Ishikawa (cell line): ENCODE measurements around the gene GFI1.

Source experiments
- CEBPB ChIP-seq: IDR thresholded peaks from 2 replicates; pipeline ENCODE4 v1.6.1; 2012
- CREB1 ChIP-seq: IDR thresholded peaks from 2 replicates; pipeline ENCODE4 v1.6.1; 2012; ENCODE audit warnings: low read depth
- EGR1 ChIP-seq: IDR thresholded peaks from 2 replicates; pipeline ENCODE4 v1.6.1; 2012
- EP300 ChIP-seq: IDR thresholded peaks from 2 replicates; pipeline ENCODE4 v1.6.1; 2012; ENCODE audit warnings: borderline replicate concordance
- RAD21 ChIP-seq: IDR thresholded peaks from 2 replicates; pipeline ENCODE4 v1.6.1; 2012; ENCODE audit warnings: low read depth
- TAF1 ChIP-seq: IDR thresholded peaks from 2 replicates; pipeline ENCODE4 v1.6.1; 2012; ENCODE audit warnings: low read depth, mild to moderate bottlenecking
- TCF12 ChIP-seq: IDR thresholded peaks from 2 replicates; pipeline ENCODE4 v1.6.1; 2012; ENCODE audit warnings: low read depth
- TEAD4 ChIP-seq: IDR thresholded peaks from 2 replicates; pipeline ENCODE4 v1.6.1; 2012
- TF ChIP-seq, protein P1 (sequence below): IDR thresholded peaks from 2 replicates; pipeline ENCODE4 v1.6.1; 2012; ENCODE audit warnings: low read depth, mild to moderate bottlenecking
- TF ChIP-seq, protein P2 (sequence below): IDR thresholded peaks from 2 replicates; pipeline ENCODE4 v1.6.1; 2012

DNA sequence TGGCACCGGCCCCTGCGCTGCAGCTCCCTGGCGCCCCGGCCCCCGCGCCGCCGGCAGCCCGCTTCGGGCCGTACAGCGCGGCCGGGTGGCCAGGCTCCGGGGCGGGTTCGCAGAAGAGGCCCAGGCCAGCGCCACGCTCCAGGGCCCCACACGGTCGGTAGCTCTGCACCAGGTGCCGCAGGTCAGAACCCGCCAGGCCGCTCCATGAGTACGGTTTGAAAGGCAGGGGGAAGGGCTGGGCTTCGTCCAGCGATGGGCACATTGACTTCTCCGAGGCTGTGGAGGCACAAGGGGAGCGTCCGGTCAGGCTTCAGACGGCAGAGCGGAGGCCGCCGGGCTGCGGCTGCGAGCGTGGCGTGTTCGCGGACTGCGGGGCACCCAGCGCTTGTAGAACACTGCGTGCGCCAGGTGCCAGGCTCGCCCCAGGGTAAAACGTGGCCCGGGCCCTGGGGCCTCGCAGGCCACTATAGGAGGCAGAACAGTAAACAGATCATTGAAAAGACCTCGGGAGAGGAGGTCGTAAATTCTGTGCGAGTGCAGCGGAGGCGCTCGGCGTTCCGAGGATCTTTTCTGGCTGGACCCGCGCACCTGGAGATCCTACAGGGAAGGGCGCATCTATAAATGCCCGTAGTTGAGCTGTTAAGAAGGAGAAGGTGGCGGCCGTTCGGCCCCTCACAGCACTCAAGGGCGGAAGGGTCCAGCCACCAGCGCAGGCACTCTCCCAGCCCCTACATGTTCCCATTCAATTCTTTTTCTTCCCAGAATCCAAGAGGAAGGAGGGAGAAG is 5.7 kb downstream of the GFI1 start:
- TF ChIP-seq CEBPB (no peak), EGR1 (no peak), TCF12 (no peak), CREB1 (no peak), RAD21 (no peak), EP300 (no peak), TAF1 (no peak), TEAD4 (no peak)
- TF ChIP-seq, protein P1, sequence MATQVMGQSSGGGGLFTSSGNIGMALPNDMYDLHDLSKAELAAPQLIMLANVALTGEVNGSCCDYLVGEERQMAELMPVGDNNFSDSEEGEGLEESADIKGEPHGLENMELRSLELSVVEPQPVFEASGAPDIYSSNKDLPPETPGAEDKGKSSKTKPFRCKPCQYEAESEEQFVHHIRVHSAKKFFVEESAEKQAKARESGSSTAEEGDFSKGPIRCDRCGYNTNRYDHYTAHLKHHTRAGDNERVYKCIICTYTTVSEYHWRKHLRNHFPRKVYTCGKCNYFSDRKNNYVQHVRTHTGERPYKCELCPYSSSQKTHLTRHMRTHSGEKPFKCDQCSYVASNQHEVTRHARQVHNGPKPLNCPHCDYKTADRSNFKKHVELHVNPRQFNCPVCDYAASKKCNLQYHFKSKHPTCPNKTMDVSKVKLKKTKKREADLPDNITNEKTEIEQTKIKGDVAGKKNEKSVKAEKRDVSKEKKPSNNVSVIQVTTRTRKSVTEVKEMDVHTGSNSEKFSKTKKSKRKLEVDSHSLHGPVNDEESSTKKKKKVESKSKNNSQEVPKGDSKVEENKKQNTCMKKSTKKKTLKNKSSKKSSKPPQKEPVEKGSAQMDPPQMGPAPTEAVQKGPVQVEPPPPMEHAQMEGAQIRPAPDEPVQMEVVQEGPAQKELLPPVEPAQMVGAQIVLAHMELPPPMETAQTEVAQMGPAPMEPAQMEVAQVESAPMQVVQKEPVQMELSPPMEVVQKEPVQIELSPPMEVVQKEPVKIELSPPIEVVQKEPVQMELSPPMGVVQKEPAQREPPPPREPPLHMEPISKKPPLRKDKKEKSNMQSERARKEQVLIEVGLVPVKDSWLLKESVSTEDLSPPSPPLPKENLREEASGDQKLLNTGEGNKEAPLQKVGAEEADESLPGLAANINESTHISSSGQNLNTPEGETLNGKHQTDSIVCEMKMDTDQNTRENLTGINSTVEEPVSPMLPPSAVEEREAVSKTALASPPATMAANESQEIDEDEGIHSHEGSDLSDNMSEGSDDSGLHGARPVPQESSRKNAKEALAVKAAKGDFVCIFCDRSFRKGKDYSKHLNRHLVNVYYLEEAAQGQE: no peak
- TF ChIP-seq, protein P2, sequence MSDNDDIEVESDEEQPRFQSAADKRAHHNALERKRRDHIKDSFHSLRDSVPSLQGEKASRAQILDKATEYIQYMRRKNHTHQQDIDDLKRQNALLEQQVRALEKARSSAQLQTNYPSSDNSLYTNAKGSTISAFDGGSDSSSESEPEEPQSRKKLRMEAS: no peak
